DMS79 treated with DMSO at 0.1 percent for 48 hours (cell line): ENCODE data around the gene TADA3.
"Not testable (repeated sequence)": the region's sequence is repeated elsewhere in the genome, so short reads cannot be mapped to it uniquely, and the experiment has no call there.

Experiments used
- DNase-seq: peaks from one replicate; lab custom pipeline; 2025; lab: John Stamatoyannopoulos, UW

The TADA3 gene

GRCh38 chr3:9783954-9784353 is 8.3 kb downstream of the TADA3 start:
- no peak for DNase-seq

- DNase-seq, result no peak
Measured at GRCh38 chr3:9782770-9783169, 9.5 kb downstream of the TADA3 start.

GRCh38 chr3:9781978-9782603 is 10.2 kb downstream of the TADA3 start:
- peak; percentile 0 for DNase-seq

GRCh38 chr3:9781551-9781950 is 10.7 kb downstream of the TADA3 start:
- no peak for DNase-seq

GRCh38 chr3:9780910-9781309 is 11.4 kb downstream of the TADA3 start:
- DNase-seq, result no peak

GRCh38 chr3:9780458-9780812 is 11.8 kb downstream of the TADA3 start:
- no peak for DNase-seq

- DNase-seq, result no peak
Measured at GRCh38 chr3:9779721-9780457, 12.4 kb downstream of the TADA3 start.

GRCh38 chr3:9779075-9779593 is 13.1 kb downstream of the TADA3 start:
- no peak for DNase-seq

GRCh38 chr3:9778143-9779074 is 13.9 kb downstream of the TADA3 start:
- DNase-seq, result no peak

- no peak for DNase-seq
Measured at GRCh38 chr3:9777694-9778021, 14.6 kb downstream of the TADA3 start.

GRCh38 chr3:9776896-9777693 is 15.2 kb downstream of the TADA3 start:
- DNase-seq, result no peak

GRCh38 chr3:9771007-9771406 is 21.3 kb downstream of the TADA3 start:
- not testable (repeated sequence) for DNase-seq

- DNase-seq, result no peak
Measured at GRCh38 chr3:9770276-9770812, 21.9 kb downstream of the TADA3 start.

- DNase-seq, result peak; percentile 16
Measured at GRCh38 chr3:9769426-9770275, 22.6 kb downstream of the TADA3 start, which contains the start of gene CAMK1. Gene CAMK1, minus strand, starts transcription at chr3:9769947. Its CDS starts 2,198 bp downstream, at chr3:9767749.

- DNase-seq, result no peak
Measured at GRCh38 chr3:9769012-9769411, 23.3 kb downstream of the TADA3 start.

GRCh38 chr3:9768141-9768775 is 24.0 kb downstream of the TADA3 start:
- DNase-seq, result no peak

GRCh38 chr3:9767418-9767817 is 24.9 kb downstream of the TADA3 start:
- no peak for DNase-seq

GRCh38 chr3:9765865-9766264 is 26.4 kb downstream of the TADA3 start:
- DNase-seq, result no peak

- no peak for DNase-seq
Measured at GRCh38 chr3:9762871-9763270, 29.4 kb downstream of the TADA3 start.

- no peak for DNase-seq
Measured at GRCh38 chr3:9761919-9762318, 30.4 kb downstream of the TADA3 start.
